ENCODE data around the gene PADI3.
"Not testable (repeated sequence)": the region's sequence is repeated elsewhere in the genome, so short reads cannot be mapped to it uniquely, and the experiment has no call there.

PADI3 gene

GRCh38 chr1:17305576-17306095, 56.7 kb downstream of the PADI3 start:
- no peak for DNase-seq

- DNase-seq = no peak
Measured at GRCh38 chr1:17306407-17306806, 57.5 kb downstream of the PADI3 start.

DNA sequence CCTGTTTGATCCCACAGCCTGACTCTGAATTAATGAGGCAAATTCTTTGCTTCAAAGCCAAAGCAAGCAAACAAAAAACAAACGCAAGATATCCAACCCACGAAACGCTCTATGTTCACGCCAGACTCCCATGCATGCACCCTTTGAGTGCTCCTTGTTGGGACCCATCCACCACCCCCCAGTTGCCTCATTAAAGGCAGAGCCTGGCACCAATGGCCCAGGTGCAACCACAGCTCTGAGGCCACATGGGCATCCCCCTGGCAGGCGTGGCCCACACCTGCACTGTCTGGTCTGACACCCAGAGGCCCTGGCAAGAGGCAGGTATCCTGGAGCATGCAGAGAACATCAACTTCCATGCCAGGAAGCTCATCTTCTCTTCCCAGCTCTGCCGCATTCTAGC, 58.0 kb downstream of the PADI3 start:
- no peak for DNase-seq

GRCh38 chr1:17307329-17307728, 58.4 kb downstream of the PADI3 start:
- DNase-seq = no peak

DNA sequence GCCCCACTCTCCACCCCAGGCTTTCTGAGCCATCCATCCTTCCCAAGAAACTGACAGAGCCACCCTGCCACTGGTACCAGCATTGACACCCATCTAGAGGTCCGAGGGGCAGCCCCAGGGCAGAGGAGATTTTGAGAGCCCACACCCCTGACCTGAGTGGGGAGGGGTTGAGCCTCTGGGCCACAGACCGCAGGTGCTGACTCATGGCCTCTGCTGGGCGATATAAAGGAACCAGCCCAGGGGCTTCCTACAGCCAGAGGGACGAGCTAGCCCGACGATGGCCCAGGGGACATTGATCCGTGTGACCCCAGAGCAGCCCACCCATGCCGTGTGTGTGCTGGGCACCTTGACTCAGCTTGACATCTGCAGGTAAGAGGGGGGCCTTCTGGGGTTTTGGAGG, 59.0 kb downstream of the PADI3 start, which contains the start of gene PADI4:
TSS of gene PADI4 (plus strand) at position 252 of the 400 bp plus-strand sequence. CDS start at position 278, 26 bp downstream.
- DNase-seq = no peak

GRCh38 chr1:17308593-17308992, 59.7 kb downstream of the PADI3 start:
- DNase-seq = no peak

DNA sequence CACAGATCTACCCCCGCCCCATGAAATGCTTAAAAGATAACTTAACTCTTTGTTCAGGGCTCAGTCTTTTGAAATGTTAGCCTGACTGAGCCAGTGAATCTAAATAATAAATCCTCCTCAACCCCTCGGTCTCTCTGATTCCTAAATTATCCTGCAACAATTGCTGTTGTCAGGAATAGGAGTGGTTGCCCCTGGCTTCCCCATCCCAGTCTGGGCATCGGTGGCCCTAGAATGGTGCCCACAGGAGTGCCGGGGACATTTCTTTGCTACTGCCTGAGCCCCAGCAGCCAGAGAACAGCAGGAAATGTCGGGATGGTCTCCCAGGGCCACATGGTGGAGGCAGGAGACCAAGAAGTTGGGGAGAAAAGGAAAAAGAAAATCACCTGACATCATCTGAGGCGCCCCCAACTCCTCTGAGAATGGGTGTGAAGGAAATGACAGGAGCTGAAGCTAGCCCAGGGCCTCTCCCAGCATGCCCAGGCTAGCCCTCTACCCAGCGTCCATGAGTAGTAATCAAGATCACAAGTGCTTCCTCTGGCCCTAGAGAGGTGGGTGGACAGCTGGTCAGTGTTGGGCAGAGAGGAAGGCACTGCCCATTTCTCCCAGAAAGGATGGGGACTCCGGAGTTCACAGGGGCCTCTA, 60.6 kb downstream of the PADI3 start:
- DNase-seq = no peak

- no peak for DNase-seq
Measured at GRCh38 chr1:17310068-17310640, 61.3 kb downstream of the PADI3 start.

DNA sequence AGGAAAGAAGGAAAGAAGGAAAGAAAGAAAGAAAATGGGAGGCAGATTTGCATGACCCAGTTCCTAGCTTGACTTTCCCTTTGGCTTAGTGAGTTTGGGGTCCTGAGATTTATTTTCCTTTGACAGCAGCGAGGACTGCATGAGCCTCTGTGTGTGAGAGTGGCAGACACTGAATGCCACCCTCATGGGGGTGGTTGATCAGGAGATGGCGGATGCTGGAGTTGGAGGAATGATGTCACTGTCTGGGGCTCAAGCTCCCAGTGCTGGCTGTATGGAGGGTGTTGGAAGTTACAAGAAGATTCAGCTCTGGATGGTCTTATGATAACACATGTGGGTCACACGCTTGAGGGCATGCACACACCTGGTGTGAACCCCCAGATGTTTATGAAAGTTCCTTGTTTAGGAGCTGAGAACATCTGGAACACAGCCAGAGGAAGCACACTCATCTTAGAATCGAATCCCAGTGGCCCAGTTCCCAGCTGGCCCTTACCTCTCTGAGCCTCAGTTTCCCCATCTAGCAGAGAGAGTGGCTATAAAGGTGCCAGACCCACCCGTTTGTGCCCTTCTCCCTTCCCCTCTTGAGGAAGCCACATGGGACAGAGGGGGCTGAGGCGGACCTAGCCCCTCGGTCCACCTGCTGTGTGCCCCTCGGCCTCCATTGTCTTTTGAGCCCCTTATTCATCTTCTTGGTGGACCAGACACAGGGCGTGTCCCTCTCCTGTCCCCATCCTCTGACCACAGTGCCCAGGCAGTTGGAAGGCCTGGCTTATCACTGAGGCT, 64.8 kb downstream of the PADI3 start:
- DNase-seq = no peak

DNA sequence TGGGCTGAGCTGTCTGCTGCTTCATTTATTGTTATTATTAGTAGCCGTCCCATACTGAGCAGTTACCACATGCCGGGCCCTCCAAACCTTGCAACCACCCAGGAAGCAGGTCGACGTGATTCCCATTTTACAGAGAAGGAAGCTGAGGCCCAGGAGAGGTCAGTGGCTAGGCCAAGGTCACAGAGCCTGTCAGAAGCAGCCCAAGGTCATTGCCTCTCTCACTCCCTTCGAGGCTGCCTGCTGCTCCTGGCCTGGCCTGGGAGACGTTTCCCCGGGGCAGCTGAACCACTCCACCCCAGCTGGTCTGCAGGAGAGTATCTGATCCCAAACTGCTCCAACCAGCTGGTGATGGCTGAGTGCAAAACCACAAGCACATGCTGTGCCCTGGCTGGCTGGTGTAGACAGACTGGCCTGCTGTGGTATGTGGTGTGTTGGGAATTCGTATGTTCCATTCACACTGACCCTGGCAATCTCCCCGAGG, 65.6 kb downstream of the PADI3 start:
- DNase-seq = no peak

DNA sequence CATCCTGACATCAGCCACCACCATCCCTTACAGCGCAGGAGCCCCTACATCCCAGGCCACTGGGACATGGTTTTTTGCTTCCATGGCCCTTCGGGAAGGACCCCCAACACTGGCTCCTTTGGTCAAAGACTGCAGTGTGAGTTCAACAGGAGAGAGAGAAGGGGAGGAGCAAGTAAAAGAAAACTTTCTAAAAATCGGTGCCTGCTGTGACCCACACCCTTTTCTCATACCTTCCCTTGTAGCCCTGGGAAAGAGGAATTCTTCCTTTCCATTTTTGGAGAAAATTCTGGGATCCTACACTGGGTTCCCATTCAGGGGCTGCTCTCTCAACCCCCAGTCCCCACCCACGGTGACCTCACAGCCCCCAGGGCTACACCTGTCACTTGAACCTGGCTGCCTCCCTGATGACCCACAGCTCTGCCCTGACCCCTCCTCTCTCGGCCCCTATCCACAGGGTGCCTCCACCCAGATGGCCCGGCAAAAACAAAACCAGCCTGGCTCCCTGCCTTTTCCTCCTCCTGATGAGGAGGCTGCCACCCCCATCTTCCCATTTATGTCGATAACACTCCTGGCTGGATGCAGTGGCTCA, 66.7 kb downstream of the PADI3 start:
- no peak for DNase-seq

DNA sequence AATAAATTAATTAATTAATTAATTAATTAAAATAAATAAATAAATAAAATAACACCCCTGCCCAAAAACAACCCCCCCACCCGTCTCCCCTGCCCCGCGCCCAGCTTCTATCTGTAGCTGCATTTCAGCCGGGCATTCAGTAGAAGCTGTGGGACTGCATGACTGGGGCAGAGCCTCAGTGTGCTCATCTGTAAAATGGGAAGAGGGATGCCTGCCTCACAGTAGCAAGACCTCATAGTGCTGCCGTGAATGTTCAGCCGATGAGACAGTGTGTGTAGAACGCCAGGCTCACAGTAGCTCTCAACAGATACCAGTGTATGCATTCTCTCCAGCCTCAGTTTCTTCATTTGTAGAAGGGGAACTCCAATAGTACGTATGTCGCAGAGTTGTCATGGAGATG, 67.8 kb downstream of the PADI3 start:
- DNase-seq = no peak

DNA sequence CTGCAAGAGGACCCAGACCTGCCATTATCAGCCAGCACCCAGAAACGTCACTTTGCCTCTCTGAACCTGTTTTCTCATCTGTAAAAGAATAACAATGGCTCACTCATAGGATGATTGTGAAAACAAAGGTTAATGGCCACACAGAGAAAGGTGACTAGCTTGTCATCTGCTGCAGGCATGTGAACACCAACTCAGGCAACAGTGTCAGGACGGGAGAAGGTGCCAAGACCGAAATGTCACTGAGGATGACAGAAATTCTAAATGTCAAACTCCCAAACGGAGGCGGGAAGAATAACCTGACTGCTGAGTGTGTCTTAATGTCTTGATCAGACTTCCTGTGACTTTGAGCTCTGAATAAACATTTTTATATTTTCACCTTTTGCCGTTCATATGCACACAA, 69.4 kb downstream of the PADI3 start:
- DNase-seq = no peak

DNA sequence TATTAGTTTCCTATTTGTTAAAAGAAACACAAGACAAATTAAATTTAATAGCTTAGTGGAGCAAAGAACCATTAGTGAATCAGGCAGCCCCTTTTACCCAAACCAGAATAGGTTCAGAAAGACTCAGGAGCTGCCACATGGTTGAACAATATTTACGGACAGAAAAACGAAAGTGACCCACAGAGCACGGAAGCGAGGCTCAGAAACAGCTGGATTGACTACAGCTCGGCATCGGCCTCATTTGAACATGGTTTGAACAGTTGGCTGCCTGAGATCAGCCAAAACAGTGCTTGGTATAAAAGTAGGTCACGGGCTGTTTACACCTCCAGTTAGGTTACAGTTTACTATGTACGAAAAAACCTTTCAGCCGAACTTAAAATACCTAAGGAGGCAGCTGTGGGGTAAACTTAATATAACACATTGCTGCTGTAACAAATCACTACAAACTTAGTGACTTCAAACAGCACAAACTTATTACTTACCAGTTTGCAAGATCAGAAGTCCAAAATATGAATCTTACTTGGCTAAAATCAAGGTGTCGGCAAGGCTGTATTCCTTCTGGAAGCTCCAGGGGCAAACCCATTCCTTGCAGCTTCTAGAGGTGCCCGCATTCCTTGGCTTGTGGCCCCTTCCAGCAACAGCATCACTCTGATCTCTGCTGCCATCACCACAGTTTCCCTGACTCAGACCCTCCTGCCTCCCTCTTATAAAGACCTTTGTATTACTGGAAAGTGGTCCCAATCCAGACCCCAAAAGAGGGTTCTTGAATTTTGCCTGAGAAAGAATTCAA, 70.9 kb downstream of the PADI3 start:
- DNase-seq = no peak

- DNase-seq = not testable (repeated sequence)
Measured at GRCh38 chr1:17321857-17322390, 73.0 kb downstream of the PADI3 start.

GRCh38 chr1:17328855-17329254, 80.0 kb downstream of the PADI3 start:
- DNase-seq = no peak

DNA sequence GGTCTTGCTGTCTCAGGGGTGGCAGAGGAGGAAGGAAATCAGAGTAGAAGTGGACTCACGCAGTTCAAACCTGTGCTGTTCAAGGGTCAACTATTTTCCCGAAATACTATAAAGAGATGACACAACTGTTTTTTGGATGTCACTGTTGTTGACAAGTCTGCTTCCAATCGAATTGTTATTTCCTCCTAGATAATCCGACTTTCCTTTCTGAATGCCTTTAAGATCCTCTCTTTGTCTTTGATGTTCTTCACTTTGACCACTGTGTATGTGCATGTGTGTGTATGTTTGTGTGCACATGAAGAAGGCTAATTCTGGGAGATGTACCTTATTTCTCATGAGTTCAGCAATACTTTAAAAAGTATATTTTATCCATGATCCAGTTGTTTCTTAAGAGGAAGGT, 80.7 kb downstream of the PADI3 start:
- DNase-seq = no peak

DNA sequence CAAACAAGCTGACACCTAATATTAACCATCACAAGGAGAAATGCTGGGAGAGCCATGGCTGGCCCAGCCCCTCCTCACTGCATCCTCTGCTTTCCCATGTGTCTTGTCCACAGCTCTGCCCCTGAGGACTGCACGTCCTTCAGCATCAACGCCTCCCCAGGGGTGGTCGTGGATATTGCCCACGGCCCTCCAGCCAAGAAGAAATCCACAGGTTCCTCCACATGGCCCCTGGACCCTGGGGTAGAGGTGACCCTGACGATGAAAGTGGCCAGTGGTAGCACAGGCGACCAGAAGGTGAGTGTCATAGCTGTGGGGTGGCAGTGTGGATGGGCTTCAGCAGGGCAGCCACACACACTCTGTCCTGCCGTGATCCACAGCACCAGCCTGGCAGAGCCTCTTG, 82.0 kb downstream of the PADI3 start:
- DNase-seq = no peak

DNA sequence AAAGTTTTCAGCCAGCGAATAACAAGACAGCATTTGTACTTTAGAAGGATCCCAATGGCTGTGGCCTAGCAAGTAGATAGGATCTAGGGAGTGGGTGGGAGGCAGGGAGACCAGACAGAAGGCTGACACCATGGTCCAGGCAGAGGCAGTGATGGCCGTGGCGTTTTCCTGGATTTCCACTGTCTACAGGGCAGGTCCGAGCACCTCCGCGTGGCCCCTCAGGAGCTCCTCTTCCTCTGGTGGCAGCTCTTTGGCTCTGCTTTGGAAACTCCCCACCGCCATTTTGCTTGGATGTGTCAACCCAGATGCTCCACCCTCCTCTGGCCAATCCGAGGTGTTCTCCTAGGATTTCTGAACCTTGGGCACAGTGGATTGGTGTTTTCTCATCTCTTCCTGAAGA, 84.2 kb downstream of the PADI3 start:
- no peak for DNase-seq
